Muscle of back (tissue), 11 donors: ENCODE data around the gene EGFR. TPM values are rescaled to one million over a fixed set of nuclear protein-coding genes. Genes with fewer than 3 reads are reported as not detected.
"Not testable (repeated sequence)": the region's sequence is repeated elsewhere in the genome, so short reads cannot be mapped to it uniquely, and the experiment has no call there.

Experiments
- DNase-seq, 3 donors: peaks; one replicate each; pipeline versions ENCODE4 v3.0.0 to v3.0.0-alpha.2; 2013
- polyA plus RNA-seq, 10 donors: library from polyadenylated mRNA; unstranded; fragments of 120-200 nt; gene quantifications; one replicate each; pipeline ENCODE4 v1.2.1, GENCODE V29; 2013; ENCODE audit not compliant: insufficient read length in 10 of 10

The EGFR gene
- polyA plus RNA-seq, 10 donors: 21.9 to 37.2 (median 25.8) TPM

- DNase-seq: no peak
Measured at GRCh38 chr7:55033236-55033846, 14.5 kb downstream of the EGFR start.

- DNase-seq: no peak
Measured at GRCh38 chr7:55034776-55035175, 16.0 kb downstream of the EGFR start.

GRCh38 chr7:55035410-55035809 is 16.6 kb downstream of the EGFR start:
- DNase-seq: not testable (repeated sequence)

- no peak for DNase-seq
Measured at GRCh38 chr7:55036950-55037736, 18.3 kb downstream of the EGFR start.

GRCh38 chr7:55043691-55044370 is 25.0 kb downstream of the EGFR start:
- no peak for DNase-seq

- DNase-seq: no peak
Measured at GRCh38 chr7:55044371-55044717, 25.5 kb downstream of the EGFR start.

GRCh38 chr7:55044791-55045190 is 26.0 kb downstream of the EGFR start:
- peak in 1 of 3 donors; percentile 58 for DNase-seq

- DNase-seq: no peak
Measured at GRCh38 chr7:55046582-55047342, 27.9 kb downstream of the EGFR start.

- DNase-seq: no peak
Measured at GRCh38 chr7:55048221-55048859, 29.5 kb downstream of the EGFR start.

- no peak for DNase-seq
Measured at GRCh38 chr7:55050281-55050680, 31.5 kb downstream of the EGFR start.

- DNase-seq: peak in 1 of 3 donors; percentile 66
Measured at GRCh38 chr7:55052081-55052480, 33.3 kb downstream of the EGFR start.

GRCh38 chr7:55052741-55053427 is 34.1 kb downstream of the EGFR start:
- DNase-seq: peak in 1 of 3 donors; percentile 59

- peak in 2 of 3 donors; percentile 76 to 87 for DNase-seq
Measured at GRCh38 chr7:55053651-55054571, 35.1 kb downstream of the EGFR start.

GRCh38 chr7:55054758-55055157 is 35.9 kb downstream of the EGFR start:
- DNase-seq: no peak

GRCh38 chr7:55055479-55055878 is 36.7 kb downstream of the EGFR start:
- DNase-seq: no peak

GRCh38 chr7:55056068-55056467 is 37.3 kb downstream of the EGFR start:
- DNase-seq: no peak

- peak in 1 of 3 donors; percentile 71 for DNase-seq
Measured at GRCh38 chr7:55056577-55057480, 38.0 kb downstream of the EGFR start.

- no peak for DNase-seq
Measured at GRCh38 chr7:55058314-55058713, 39.5 kb downstream of the EGFR start.

- no peak for DNase-seq
Measured at GRCh38 chr7:55059021-55059420, 40.2 kb downstream of the EGFR start.
